ENCODE data around the gene CDKAL1.
"Not testable (repeated sequence)": the region's sequence is repeated elsewhere in the genome, so short reads cannot be mapped to it uniquely, and the experiment has no call there.

Gene CDKAL1

DNA sequence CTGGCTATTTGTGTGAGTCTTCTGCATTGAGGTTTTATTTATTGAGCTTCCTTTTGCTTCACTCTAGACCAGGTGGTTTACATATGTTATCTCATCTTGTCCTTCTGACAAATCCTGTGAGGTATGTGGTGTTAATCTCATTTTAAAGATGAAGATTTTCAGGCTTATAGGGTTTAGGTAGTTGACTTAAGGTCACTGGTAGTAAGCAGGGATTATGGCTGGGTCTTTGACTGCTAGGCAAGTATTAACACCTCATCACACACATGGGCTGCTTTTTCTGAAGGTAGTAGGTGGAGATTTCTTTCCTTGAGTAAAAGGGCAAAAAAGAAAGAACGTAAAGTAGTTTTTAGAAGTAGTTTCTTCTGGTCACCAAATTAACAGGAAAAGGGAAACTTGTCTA lies 72.6 kb downstream of the CDKAL1 start:
- Histone ChIP-seq H3K36me3 (ENCODE audit: low read depth) (no peaks in the 10 kb centered on the region), H3K27ac (ENCODE audit: poor library complexity, severe bottlenecking) (no peak overlapping the region), H3K9me3 (ENCODE audit: severe bottlenecking) (no peaks in the 10 kb centered on the region), H3K27me3 (ENCODE audit: insufficient read depth, poor library complexity, severe bottlenecking) (no peaks in the 10 kb centered on the region), H3K4me1 (ENCODE audit: insufficient read depth, poor library complexity, severe bottlenecking) (peaks cover 10% of the 10 kb centered on the region), H3K4me3 (ENCODE audit: severe bottlenecking) (no peak overlapping the region)
- no peak for DNase-seq (ENCODE audit: low spot score)
- ATAC-seq (ENCODE audit: low read depth), result no peak
- TF ChIP-seq, protein P1, sequence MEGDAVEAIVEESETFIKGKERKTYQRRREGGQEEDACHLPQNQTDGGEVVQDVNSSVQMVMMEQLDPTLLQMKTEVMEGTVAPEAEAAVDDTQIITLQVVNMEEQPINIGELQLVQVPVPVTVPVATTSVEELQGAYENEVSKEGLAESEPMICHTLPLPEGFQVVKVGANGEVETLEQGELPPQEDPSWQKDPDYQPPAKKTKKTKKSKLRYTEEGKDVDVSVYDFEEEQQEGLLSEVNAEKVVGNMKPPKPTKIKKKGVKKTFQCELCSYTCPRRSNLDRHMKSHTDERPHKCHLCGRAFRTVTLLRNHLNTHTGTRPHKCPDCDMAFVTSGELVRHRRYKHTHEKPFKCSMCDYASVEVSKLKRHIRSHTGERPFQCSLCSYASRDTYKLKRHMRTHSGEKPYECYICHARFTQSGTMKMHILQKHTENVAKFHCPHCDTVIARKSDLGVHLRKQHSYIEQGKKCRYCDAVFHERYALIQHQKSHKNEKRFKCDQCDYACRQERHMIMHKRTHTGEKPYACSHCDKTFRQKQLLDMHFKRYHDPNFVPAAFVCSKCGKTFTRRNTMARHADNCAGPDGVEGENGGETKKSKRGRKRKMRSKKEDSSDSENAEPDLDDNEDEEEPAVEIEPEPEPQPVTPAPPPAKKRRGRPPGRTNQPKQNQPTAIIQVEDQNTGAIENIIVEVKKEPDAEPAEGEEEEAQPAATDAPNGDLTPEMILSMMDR (IDR thresholded peaks at IDR 0.05; ENCODE audit: poor library complexity, severe bottlenecking), result no peak

DNA sequence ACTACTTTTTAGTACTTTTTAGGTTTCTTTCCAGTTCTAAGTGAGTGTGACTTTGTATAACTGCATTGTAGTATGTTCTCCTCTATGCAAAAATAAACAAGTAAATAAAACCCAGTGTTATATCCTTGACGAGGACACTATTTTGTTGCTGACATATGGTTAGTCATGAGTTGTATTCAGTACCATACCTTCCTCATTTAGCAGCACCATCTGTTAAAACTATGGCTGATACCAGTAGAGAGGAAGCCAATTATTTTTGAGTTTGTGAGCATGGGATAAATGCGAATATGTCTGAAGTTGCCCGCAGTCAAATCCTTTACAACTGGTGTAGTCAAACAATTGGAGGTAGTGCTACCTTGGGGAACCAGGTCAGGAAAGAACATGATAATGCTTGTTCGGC lies 74.1 kb downstream of the CDKAL1 start:
- H3K36me3 ChIP-seq (ENCODE audit: low read depth), result no peaks in the 10 kb centered on the region
- TF ChIP-seq, protein P1 (IDR thresholded peaks at IDR 0.05; ENCODE audit: poor library complexity, severe bottlenecking), result no peak
- no peaks in the 10 kb centered on the region for H3K27me3 ChIP-seq (ENCODE audit: insufficient read depth, poor library complexity, severe bottlenecking)
- ATAC-seq (ENCODE audit: low read depth) (no peak), DNase-seq (ENCODE audit: low spot score) (no peak)
- no peak overlapping the region for H3K27ac ChIP-seq (ENCODE audit: poor library complexity, severe bottlenecking)
- H3K4me3 ChIP-seq (ENCODE audit: severe bottlenecking), result no peak overlapping the region
- H3K4me1 ChIP-seq (ENCODE audit: insufficient read depth, poor library complexity, severe bottlenecking), result peaks cover 10% of the 10 kb centered on the region
- no peaks in the 10 kb centered on the region for H3K9me3 ChIP-seq (ENCODE audit: severe bottlenecking)

DNA sequence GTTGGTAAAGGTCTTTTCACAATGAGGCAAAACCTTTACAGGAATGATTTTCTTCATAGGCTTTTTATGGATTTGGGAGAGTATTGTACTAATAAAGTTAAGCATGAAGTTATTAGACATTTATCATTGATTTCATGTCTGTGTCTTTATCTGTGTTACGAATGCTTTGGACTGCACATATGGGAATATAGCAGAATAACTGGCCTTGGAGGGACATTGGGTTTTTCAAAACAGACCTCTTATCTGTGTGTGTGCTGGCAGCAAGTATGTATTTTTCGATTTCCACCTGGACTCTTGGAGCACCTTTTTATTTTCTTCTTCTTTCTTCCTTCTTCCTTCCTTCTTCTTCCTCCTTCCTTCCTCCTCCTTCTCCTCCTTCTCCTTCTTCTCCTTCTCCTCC lies 74.6 kb downstream of the CDKAL1 start:
- ATAC-seq (ENCODE audit: low read depth) (no peak), DNase-seq (ENCODE audit: low spot score) (no peak)
- Histone ChIP-seq H3K27ac (ENCODE audit: poor library complexity, severe bottlenecking) (no peak overlapping the region), H3K27me3 (ENCODE audit: insufficient read depth, poor library complexity, severe bottlenecking) (no peaks in the 10 kb centered on the region), H3K9me3 (ENCODE audit: severe bottlenecking) (no peaks in the 10 kb centered on the region), H3K4me1 (ENCODE audit: insufficient read depth, poor library complexity, severe bottlenecking) (peaks cover 10% of the 10 kb centered on the region), H3K4me3 (ENCODE audit: severe bottlenecking) (no peak overlapping the region), H3K36me3 (ENCODE audit: low read depth) (no peaks in the 10 kb centered on the region)
- TF ChIP-seq, protein P1 (IDR thresholded peaks at IDR 0.05; ENCODE audit: poor library complexity, severe bottlenecking), result no peak

DNA sequence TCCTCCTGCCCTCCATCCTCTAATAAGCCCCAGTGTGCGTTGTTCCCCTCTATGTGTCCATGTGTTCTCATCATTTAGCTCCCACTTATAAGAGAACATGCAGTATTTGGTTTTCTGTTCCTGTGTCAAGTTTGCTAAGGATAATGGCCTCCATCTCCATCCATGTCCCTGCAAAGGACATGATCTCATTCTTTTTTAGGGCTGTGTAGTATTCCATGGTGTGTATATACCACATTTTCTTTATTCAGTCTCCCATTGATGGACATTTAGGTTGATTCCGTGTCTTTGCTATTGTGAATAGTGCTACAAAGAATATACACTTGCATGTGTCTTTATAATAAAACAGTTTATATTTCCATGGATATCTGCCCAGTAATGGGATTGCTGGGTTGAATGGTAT lies 75.7 kb downstream of the CDKAL1 start:
- DNase-seq (ENCODE audit: low spot score); H3K27me3 ChIP-seq (ENCODE audit: insufficient read depth, poor library complexity, severe bottlenecking); H3K9me3 ChIP-seq (ENCODE audit: severe bottlenecking); H3K4me1 ChIP-seq (ENCODE audit: insufficient read depth, poor library complexity, severe bottlenecking); H3K4me3 ChIP-seq (ENCODE audit: severe bottlenecking); H3K27ac ChIP-seq (ENCODE audit: poor library complexity, severe bottlenecking); ATAC-seq (ENCODE audit: low read depth); H3K36me3 ChIP-seq (ENCODE audit: low read depth): not testable (repeated sequence)

DNA sequence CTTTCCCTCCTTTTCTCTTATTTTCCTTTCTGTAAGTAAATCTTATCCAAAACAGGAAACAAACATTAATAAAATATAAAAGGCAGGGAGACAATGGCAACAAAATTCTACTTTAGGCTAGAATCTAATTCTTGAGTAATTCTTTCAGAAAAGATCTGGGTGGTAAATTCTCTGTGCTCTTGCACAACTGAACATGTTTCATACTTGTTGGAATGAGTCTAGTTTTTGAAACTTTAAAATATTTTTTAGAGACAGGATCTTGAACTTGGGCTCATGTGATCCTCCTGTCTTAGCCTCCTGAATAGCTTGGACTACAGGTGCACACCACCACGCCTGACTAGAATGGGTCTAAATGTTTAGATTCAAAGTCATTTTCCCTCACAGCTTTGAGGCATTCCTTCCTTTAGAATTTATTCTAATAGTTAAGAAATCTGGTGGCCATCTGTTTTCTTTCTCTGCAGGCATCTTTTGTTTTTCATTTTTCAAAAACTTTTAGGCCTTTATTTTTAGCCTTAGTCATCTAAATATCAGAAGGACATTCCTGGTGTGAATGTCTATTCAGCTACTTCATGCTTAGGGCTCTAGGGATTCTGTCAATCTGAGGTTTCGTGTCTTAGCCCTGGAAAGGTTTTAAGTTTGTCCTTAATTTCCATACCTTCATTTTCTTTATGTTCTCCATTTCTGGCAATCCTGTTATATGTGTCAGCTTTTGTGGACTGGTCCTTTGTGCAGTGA lies 76.5 kb downstream of the CDKAL1 start:
- ATAC-seq (ENCODE audit: low read depth), result no peak

DNA sequence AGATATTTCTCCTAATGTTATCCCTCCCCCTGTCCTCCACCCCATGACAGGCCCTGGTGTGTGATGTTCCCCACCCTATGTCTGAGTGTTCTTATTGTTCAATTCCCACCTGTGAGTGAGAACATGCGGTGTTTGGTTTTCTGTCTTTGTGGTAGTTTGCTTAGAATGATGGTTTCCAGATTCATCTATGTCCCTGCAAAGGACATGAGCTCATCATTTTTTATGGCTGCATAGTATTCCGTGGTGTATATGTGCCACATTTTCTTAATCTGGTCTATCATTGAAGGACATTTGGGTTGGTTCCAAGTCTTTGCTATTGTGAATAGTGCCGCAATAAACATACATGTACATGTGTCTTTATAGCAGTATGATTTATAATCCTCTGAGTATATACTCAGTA lies 83.3 kb downstream of the CDKAL1 start:
- ATAC-seq (ENCODE audit: low read depth); H3K36me3 ChIP-seq (ENCODE audit: low read depth); H3K27me3 ChIP-seq (ENCODE audit: insufficient read depth, poor library complexity, severe bottlenecking); H3K4me3 ChIP-seq (ENCODE audit: severe bottlenecking); DNase-seq (ENCODE audit: low spot score); H3K27ac ChIP-seq (ENCODE audit: poor library complexity, severe bottlenecking); H3K9me3 ChIP-seq (ENCODE audit: severe bottlenecking): not testable (repeated sequence)
- peaks cover 26% of the 10 kb centered on the region for H3K4me1 ChIP-seq (ENCODE audit: insufficient read depth, poor library complexity, severe bottlenecking)

More for the DNA sequence above, 76.5 kb downstream of the CDKAL1 start:
- Histone ChIP-seq H3K27me3 (ENCODE audit: insufficient read depth, poor library complexity, severe bottlenecking) (no peaks in the 10 kb centered on the region), H3K9me3 (ENCODE audit: severe bottlenecking) (no peaks in the 10 kb centered on the region), H3K36me3 (ENCODE audit: low read depth) (no peaks in the 10 kb centered on the region), H3K27ac (ENCODE audit: poor library complexity, severe bottlenecking) (no peak overlapping the region), H3K4me3 (ENCODE audit: severe bottlenecking) (no peak overlapping the region), H3K4me1 (ENCODE audit: insufficient read depth, poor library complexity, severe bottlenecking) (no peaks in the 10 kb centered on the region)
- DNase-seq (ENCODE audit: low spot score), result no peak
- TF ChIP-seq, protein P1 (IDR thresholded peaks at IDR 0.05; ENCODE audit: poor library complexity, severe bottlenecking), result no peak
